Thyroid gland (tissue), 4 donors: ENCODE data around the gene WWTR1. TPM values are rescaled to one million over a fixed set of nuclear protein-coding genes. Genes with fewer than 3 reads are reported as not detected.
A peak's percentile ranks its signal among the peaks of the same experiment; 100 is the strongest.

Experiments
- DNase-seq, 2 donors: peaks; one replicate each; pipeline ENCODE4 v3.0.0-alpha.2; 2019
- H3K27ac ChIP-seq, 3 donors: fragments of 200-600 bp; sonication (generic); 1 replicate in 2 of 3; 2 replicates in 1 of 3; pipeline ENCODE4 v1.5.1; 2016 to 2019; ENCODE audit warnings: mild to moderate bottlenecking in 1 of 3, moderate library complexity in 1 of 3
- H3K27me3 ChIP-seq: fragments of 200-600 bp; sonication (generic); one replicate; pipeline ENCODE4 v1.5.1; 2019
- H3K36me3 ChIP-seq, 2 donors: fragments of 200-600 bp; sonication (generic); one replicate each; pipeline ENCODE4 v1.5.1; 2016 to 2019
- H3K4me1 ChIP-seq, 2 donors: fragments of 200-600 bp; sonication (generic); one replicate each; pipeline ENCODE4 v1.5.1; 2017 to 2019
- H3K4me3 ChIP-seq, 3 donors: fragments of 200-600 bp; sonication (generic); replicated peaks in 1 of 3; 1 replicate in 2 of 3; 2 replicates in 1 of 3; pipeline ENCODE4 v1.5.1; 2016; ENCODE audit warnings: mild to moderate bottlenecking in 1 of 3
- H3K9me3 ChIP-seq: fragments of 200-600 bp; sonication (generic); one replicate; pipeline ENCODE4 v1.5.1; 2017
- POLR2A ChIP-seq, 2 donors: fragments of 450-650 bp; IDR thresholded peaks; one replicate each; pipeline ENCODE4 v1.6.1; 2017; ENCODE audit warnings: antibody characterized with exemption in 2 of 2, mild to moderate bottlenecking in 2 of 2, moderate library complexity in 1 of 2
- WGBS, 2 donors: methylation state at CpG; one replicate each; pipeline ENCODE4 v1.1.5; 2017; 5-methylcytosine and 5-hydroxymethylcytosine counted together
- intact Hi-C: fragments of 100-400 bp; cut with DNase I; formaldehyde crosslinking; loops from one replicate; pipeline ENCODE4 v1.15.1; 2023
- total RNA-seq, 4 donors: library from RNA; depleted of rRNA; stranded (reverse); fragments of >200 nt; gene quantifications; one replicate each; pipeline ENCODE4 v1.2.3, GENCODE V29; 2016
- TF ChIP-seq, protein P1 (sequence below), 6 experiments: fragments of 200-600 bp in 3 of 6; fragments of 450-650 bp in 3 of 6; sonication (generic) in 3 of 6; IDR thresholded peaks; one replicate each; pipeline ENCODE4 v1.5.1; 2016 to 2019; ENCODE audit warnings: antibody characterized with exemption in 6 of 6, mild to moderate bottlenecking in 2 of 6, inconsistent platforms in 1 of 6, moderate library complexity in 1 of 6

WWTR1 gene
- total RNA-seq, 4 donors from 2014 or later = 56.7 to 87.6 (median 78.5) TPM

GRCh38 chr3:149507491-149508324, 150.1 kb downstream of the WWTR1 start:
- no peak for TF ChIP-seq POLR2A (IDR thresholded peaks at IDR 0.05)
- TF ChIP-seq, protein P1, sequence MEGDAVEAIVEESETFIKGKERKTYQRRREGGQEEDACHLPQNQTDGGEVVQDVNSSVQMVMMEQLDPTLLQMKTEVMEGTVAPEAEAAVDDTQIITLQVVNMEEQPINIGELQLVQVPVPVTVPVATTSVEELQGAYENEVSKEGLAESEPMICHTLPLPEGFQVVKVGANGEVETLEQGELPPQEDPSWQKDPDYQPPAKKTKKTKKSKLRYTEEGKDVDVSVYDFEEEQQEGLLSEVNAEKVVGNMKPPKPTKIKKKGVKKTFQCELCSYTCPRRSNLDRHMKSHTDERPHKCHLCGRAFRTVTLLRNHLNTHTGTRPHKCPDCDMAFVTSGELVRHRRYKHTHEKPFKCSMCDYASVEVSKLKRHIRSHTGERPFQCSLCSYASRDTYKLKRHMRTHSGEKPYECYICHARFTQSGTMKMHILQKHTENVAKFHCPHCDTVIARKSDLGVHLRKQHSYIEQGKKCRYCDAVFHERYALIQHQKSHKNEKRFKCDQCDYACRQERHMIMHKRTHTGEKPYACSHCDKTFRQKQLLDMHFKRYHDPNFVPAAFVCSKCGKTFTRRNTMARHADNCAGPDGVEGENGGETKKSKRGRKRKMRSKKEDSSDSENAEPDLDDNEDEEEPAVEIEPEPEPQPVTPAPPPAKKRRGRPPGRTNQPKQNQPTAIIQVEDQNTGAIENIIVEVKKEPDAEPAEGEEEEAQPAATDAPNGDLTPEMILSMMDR (IDR thresholded peaks at IDR 0.05) = no peak
- Histone ChIP-seq H3K36me3 (no peaks in the 10 kb centered on the region), H3K4me1 (peaks cover 40 to 67% of the 10 kb centered on the region in 2 donors), H3K27me3 (no peaks in the 10 kb centered on the region), H3K4me3 (no peak overlapping the region), H3K9me3 (no peaks in the 10 kb centered on the region), H3K27ac (peak overlapping the region; percentile 23 to 92 (median 81))
- peak in 1 of 2 donors; percentile 20 for DNase-seq
- intact Hi-C loops = no loop called here
- 46 to 57% methylated on average over 14 of the region's 14 CpGs for WGBS, 2 donors

- Histone ChIP-seq H3K27ac (peak overlapping the region; percentile 23 to 92 (median 81)), H3K36me3 (no peaks in the 10 kb centered on the region), H3K27me3 (no peaks in the 10 kb centered on the region), H3K4me3 (no peak overlapping the region), H3K4me1 (peaks cover 47 to 70% of the 10 kb centered on the region in 2 donors), H3K9me3 (no peaks in the 10 kb centered on the region)
- TF ChIP-seq, protein P1 (IDR thresholded peaks at IDR 0.05) = no peak
- TF ChIP-seq POLR2A (IDR thresholded peaks at IDR 0.05) = no peak
- no peak for DNase-seq
- intact Hi-C loops = no loop called here
- WGBS, 2 donors = 46% methylated on average over 2 of the region's 2 CpGs
Measured at GRCh38 chr3:149506965-149507364, 150.9 kb downstream of the WWTR1 start.

- Histone ChIP-seq H3K4me1 (peaks cover 45 to 71% of the 10 kb centered on the region in 2 donors), H3K36me3 (no peaks in the 10 kb centered on the region), H3K27ac (peak overlapping the region; percentile 23 to 92 (median 81)), H3K9me3 (no peaks in the 10 kb centered on the region), H3K4me3 (no peak overlapping the region), H3K27me3 (no peaks in the 10 kb centered on the region)
- DNase-seq = no peak
- WGBS, 2 donors = 30 to 51% methylated on average over 1 of the region's 1 CpG
- TF ChIP-seq, protein P1 (IDR thresholded peaks at IDR 0.05) = no peak
- TF ChIP-seq POLR2A (IDR thresholded peaks at IDR 0.05) = no peak
- intact Hi-C loops = no loop called here
Measured at GRCh38 chr3:149506540-149506939, 151.3 kb downstream of the WWTR1 start.

DNA sequence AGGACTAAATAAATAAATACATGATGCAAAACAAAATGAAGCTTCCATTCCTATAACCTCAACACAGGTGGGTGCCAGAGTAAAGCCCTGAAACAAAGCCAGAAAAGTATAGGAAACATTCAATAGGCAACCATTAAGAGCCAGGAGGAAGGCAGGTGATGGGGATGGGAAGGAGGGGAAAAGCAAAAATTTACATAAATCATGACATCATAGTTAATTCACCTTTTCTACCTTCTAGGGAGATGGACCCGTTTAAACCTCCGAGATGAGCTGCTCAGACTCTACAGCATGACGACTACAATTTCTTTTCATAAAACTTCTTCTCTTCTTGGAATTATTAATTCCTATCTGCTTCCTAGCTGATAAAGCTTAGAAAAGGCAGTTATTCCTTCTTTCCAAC, 155.4 kb downstream of the WWTR1 start:
- peaks cover 28 to 40% of the 10 kb centered on the region in 2 donors for H3K4me1 ChIP-seq
- WGBS, 2 donors = 81 to 86% methylated on average over 3 of the region's 3 CpGs
- no peaks in the 10 kb centered on the region for H3K36me3 ChIP-seq
- DNase-seq = no peak
- H3K4me3 ChIP-seq = no peak overlapping the region
- no peaks in the 10 kb centered on the region for H3K27me3 ChIP-seq
- H3K9me3 ChIP-seq = no peaks in the 10 kb centered on the region
- no peak for TF ChIP-seq POLR2A (IDR thresholded peaks at IDR 0.05)
- TF ChIP-seq, protein P1 (IDR thresholded peaks at IDR 0.05) = no peak
- intact Hi-C loops = no loop called here
- peak overlapping the region in 2 of 3 donors; percentile 81 to 85 for H3K27ac ChIP-seq

DNA sequence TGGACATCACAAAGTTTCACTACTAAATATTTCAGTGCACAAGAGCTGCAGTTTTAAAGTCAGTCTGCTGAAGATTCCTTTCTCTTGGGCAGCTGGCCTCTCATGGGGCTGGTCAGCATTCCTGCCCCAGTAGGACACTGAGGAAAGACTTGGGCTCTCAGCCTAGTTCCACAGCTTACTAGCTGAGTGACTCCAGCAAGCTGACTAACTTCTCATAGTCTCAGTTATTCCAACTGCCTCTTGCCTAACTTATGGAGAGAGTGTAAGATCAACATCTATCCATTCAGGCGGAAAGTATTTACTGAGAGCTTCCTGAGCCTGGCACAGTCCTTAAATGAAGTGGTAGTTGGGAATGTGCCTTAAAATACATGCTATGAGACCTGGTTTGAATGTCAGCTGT, 156.3 kb downstream of the WWTR1 start:
- H3K27me3 ChIP-seq = no peaks in the 10 kb centered on the region
- no peaks in the 10 kb centered on the region for H3K36me3 ChIP-seq
- peak overlapping the region; percentile 70 to 89 (median 85) for H3K27ac ChIP-seq
- H3K4me3 ChIP-seq = no peak overlapping the region
- WGBS, 2 donors = 58 to 91% methylated on average over 1 of the region's 1 CpG
- intact Hi-C loops = no loop called here
- DNase-seq = peak in 1 of 2 donors; percentile 73
- TF ChIP-seq, protein P1 (IDR thresholded peaks at IDR 0.05) = peak in 1 of 6 experiments; percentile 17
- peak in 1 of 2 donors; percentile 61 for TF ChIP-seq POLR2A (IDR thresholded peaks at IDR 0.05)
- peaks cover 20 to 31% of the 10 kb centered on the region in 2 donors for H3K4me1 ChIP-seq
- no peaks in the 10 kb centered on the region for H3K9me3 ChIP-seq
